ENCODE results near the gene MARK4. TPM values are rescaled to one million over a fixed set of nuclear protein-coding genes. Genes with fewer than 3 reads are reported as not detected.

MARK4 gene
- total RNA-seq, 4 donors from 2014 or later = 28.4 to 42.8 (median 35.3) TPM

DNA sequence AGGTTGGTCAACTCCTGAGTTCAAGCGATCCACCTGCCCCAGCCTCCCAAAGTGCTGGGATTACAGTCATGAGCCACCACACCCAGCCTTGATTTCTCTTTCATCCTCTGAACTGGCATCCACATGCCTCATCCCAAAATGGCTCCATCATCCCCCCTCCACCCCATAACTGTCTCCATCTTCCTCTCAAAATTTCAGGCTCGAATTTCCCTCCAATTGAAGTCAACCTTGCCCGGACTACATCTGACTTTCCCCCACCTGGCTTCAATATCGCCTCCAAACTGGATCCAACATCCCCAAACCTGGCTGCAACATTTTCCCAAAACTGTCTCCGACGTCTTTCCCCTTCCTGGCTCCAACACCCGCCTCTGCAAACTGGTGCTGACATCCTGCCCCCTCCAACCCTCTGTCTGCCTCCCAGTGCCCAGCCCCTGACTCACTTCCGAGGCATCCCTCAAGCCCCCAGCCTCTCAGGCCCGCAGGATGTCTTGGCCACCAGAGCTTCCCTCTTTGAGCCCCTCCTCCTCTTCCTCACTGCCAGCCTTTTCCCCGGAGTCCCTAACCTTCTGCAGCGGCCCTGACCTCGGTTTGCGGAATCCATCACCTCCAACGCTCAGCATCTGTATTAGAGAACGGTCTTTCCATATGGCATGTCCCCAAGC, 6.8 kb upstream of the MARK4 start:
- DNase-seq (ENCODE audit: low spot score in 2 of 2) = no peak
- 64 to 65% methylated on average over 15 of the region's 15 CpGs for WGBS, 2 donors
- H3K4me3 ChIP-seq (ENCODE audit: low read depth, poor library complexity, severe bottlenecking) = no peak overlapping the region
- no peak for TF ChIP-seq CTCF (IDR thresholded peaks at IDR 0.05)
- TF ChIP-seq POLR2A (IDR thresholded peaks at IDR 0.05) = no peak
- intact Hi-C loops (cut with DNase I; ENCODE audit: low total_unique reads) = loop anchor here (10.0 kb wide), 1 partner anchor 49 kb away; no protein-coding TSS in a partner anchor

DNA sequence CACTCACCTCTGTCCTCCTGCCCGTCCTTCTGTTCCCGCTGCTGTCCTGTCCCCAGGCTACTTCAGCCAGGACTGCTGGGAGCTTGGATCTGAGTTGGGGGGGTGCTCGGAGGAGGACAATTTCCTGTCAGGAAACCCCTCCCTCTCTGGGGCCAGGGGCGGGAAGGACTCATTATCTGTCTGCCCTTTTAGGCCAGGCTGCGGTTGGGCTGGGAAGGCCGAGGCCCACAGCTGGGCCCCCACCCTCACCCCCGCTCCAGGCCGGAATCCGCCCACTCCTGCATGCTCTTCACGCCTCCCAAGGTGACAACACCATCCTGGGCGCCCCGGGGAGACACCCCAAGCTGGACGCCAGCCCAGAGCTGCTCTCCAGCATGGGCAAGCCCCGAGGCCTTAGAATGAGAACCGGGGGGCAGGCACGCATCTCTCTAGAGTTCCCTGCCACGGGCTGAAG, 5.7 kb upstream of the MARK4 start, which contains the start of gene EXOC3L2:
EXOC3L2 (minus strand) TSS at position 74 of the 454 bp plus-strand sequence. CDS start 6,362 bp downstream, outside the sequence.
- intact Hi-C loops (cut with DNase I; ENCODE audit: low total_unique reads) = loop anchor here (10.0 kb wide), 1 partner anchor 51 kb away; no protein-coding TSS in a partner anchor
- 59 to 61% methylated on average over 13 to 16 of the region's 17 CpGs for WGBS, 2 donors
- TF ChIP-seq CTCF (IDR thresholded peaks at IDR 0.05) = no peak
- no peak for TF ChIP-seq POLR2A (IDR thresholded peaks at IDR 0.05)
- H3K4me3 ChIP-seq (ENCODE audit: low read depth, poor library complexity, severe bottlenecking) = no peak within 1 kb of the TSS
- DNase-seq (ENCODE audit: low spot score in 2 of 2) = no peak

DNA sequence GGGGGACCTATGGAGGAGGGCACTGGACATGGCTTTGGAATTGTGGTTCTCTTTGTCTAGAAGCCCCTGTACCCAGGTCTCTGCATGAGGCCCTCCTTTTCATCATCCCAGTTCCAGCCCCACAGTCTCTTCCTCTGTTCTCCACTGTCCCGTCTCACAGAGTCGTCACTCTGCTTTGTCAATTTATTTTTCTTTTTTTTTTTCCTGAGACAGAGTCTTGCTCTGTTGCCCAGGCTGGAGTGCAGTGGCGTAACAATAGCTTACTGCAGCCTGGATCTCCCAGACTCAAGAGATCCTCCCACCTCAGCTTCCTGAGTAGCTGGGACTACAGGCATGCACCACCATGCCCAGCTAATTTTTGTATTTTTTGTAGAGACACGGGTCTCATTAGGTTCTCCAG, 5.2 kb upstream of the MARK4 start:
- TF ChIP-seq CTCF (IDR thresholded peaks at IDR 0.05) (no peak), POLR2A (IDR thresholded peaks at IDR 0.05) (no peak)
- 50 to 54% methylated on average over 4 of the region's 4 CpGs for WGBS, 2 donors
- DNase-seq (ENCODE audit: low spot score in 2 of 2) = no peak
- no peak overlapping the region for H3K4me3 ChIP-seq (ENCODE audit: low read depth, poor library complexity, severe bottlenecking)
- intact Hi-C loops (cut with DNase I; ENCODE audit: low total_unique reads) = loop anchor here (10.0 kb wide), 1 partner anchor 51 kb away; no protein-coding TSS in a partner anchor

DNA sequence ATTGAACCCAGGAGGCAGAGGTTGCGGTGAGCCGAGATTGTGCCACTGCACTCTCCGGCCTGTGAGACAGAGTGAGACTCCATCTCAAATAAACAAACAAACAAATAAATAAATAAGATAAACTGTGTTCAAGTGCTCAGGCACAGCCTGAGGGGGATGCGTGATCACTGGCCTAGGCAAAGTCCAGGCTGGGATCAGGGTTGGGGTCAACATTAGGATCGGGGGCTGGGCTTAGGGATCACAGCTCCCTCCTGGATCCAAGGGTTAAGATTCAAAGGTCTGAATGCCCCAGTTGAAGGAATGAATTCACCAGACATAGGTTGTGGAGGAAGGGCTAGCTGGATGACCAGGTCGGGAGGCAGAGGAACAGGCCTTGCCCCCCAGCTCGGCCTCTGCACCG, 3.9 kb upstream of the MARK4 start:
- intact Hi-C loops (cut with DNase I; ENCODE audit: low total_unique reads) = loop anchor here (10.0 kb wide), 1 partner anchor 52 kb away; no protein-coding TSS in a partner anchor
- no peak overlapping the region for H3K4me3 ChIP-seq (ENCODE audit: low read depth, poor library complexity, severe bottlenecking)
- 92 to 93% methylated on average over 8 of the region's 8 CpGs for WGBS, 2 donors
- no peak for DNase-seq (ENCODE audit: low spot score in 2 of 2)
- TF ChIP-seq POLR2A (IDR thresholded peaks at IDR 0.05) (no peak), CTCF (IDR thresholded peaks at IDR 0.05) (no peak)

- TF ChIP-seq CTCF (IDR thresholded peaks at IDR 0.05) (no peak), POLR2A (IDR thresholded peaks at IDR 0.05) (no peak)
- intact Hi-C loops (cut with DNase I; ENCODE audit: low total_unique reads) = loop anchor here (10.0 kb wide), 1 partner anchor 55 kb away; no protein-coding TSS in a partner anchor
- no peak for DNase-seq (ENCODE audit: low spot score in 2 of 2)
- 55 to 56% methylated on average over 10 to 11 of the region's 11 CpGs for WGBS, 2 donors
- no peak overlapping the region for H3K4me3 ChIP-seq (ENCODE audit: low read depth, poor library complexity, severe bottlenecking)
These were observed 1.6 kb upstream of the MARK4 start for GRCh38 chr19:45249261-45250033.

All from lower leg skin (tissue), 4 donors.